ENCODE measurements around the gene CPNE2. TPM values are rescaled to one million over a fixed set of nuclear protein-coding genes. Genes with fewer than 3 reads are reported as not detected.

Gene CPNE2
- total and polyA plus RNA-seq, 10 of the 15 experiments (the other 5 are each of a cell fraction or from before 2014, with no cell fraction given): 3.1 to 22.1 (median 9.9) TPM

- intact Hi-C loops (cut with micrococcal nuclease; ENCODE audit: unreplicated experiment) (loop anchor here (2.0 to 5.0 kb wide), 2 partner anchors 42 to 77 kb away; partner anchors contain the start of gene CPNE2), in situ Hi-C loops (cut with MboI) (loop anchor here (5.0 kb wide), 1 partner anchor 82 kb away; no protein-coding TSS in a partner anchor)
- FAIRE-seq (no peak), DNase-seq (ENCODE audit: low read depth, low spot score) (no peak), ATAC-seq (no peak)
- Histone ChIP-seq H3K36me3 (ENCODE audit: control insufficient read depth in 2 of 2, insufficient read depth in 2 of 2, low read length in 1 of 2) (peaks cover 6 to 40% of the 10 kb centered on the region in 2 experiments), H3K27me3 (replicated peaks in 1 of 2; ENCODE audit: control insufficient read depth in 2 of 2, insufficient read depth in 2 of 2, low read length in 1 of 2) (no peaks in the 10 kb centered on the region), H3K9me3 (replicated peaks; ENCODE audit: control insufficient read depth, insufficient read depth, low read length) (no peaks in the 10 kb centered on the region), H3K4me3 (no peak overlapping the region), H3K4me2 (ENCODE audit: control insufficient read depth, insufficient read depth) (no peak overlapping the region), H4K20me1 (ENCODE audit: control insufficient read depth, insufficient read depth) (no peaks in the 10 kb centered on the region), H3K79me2 (ENCODE audit: control insufficient read depth, insufficient read depth, low read length) (no peaks in the 10 kb centered on the region), H3K9ac (ENCODE audit: control insufficient read depth, insufficient read depth, low read length) (no peak overlapping the region), H3K27ac (ENCODE audit: control insufficient read depth, insufficient read depth) (no peak overlapping the region), H2AFZ (ENCODE audit: control insufficient read depth, low read depth, low read length) (no peak overlapping the region), H3K4me1 (ENCODE audit: control insufficient read depth, insufficient read depth, low read length) (peaks cover 19% of the 10 kb centered on the region)
- POLR2A ChIA-PET: interaction anchor here (1.0 kb wide), 1 partner anchor 84 kb away, joined by 3 read pairs; no protein-coding TSS in a partner anchor
- RAD21 ChIA-PET (ENCODE audit: unreplicated experiment): interaction anchor here (0.8 to 1.4 kb wide), 3 partner anchors 77 to 593 kb away, joined by 3 to 6 read pairs (median 3); partner anchors contain the start of gene CPNE2
- TF ChIP-seq HSF1 (IDR thresholded peaks at IDR 0.05; ENCODE audit: low read depth, low read length): no peak
- TF ChIP-seq NBN (IDR thresholded peaks at IDR 0.05): no peak
- TF ChIP-seq EZH2 (IDR thresholded peaks at IDR 0.05; ENCODE audit: borderline replicate concordance, control insufficient read depth, low read depth, low read length): no peak
- no peak for TF ChIP-seq EGR1 (IDR thresholded peaks at IDR 0.05; ENCODE audit: borderline replicate concordance in 1 of 2, low read depth in 2 of 2, low read length in 2 of 2)
- TF ChIP-seq HDAC2 (IDR thresholded peaks at IDR 0.05): no peak
- TF ChIP-seq ATF7 (IDR thresholded peaks at IDR 0.05; ENCODE audit: low read depth): no peak
- TF ChIP-seq CEBPB (IDR thresholded peaks at IDR 0.05; ENCODE audit: borderline replicate concordance in 1 of 2, low read depth in 2 of 2, low read length in 2 of 2): no peak
- TF ChIP-seq CEBPZ (IDR thresholded peaks at IDR 0.05; ENCODE audit: low read depth, low read length): no peak
- TF ChIP-seq NFYB (IDR thresholded peaks at IDR 0.05; ENCODE audit: insufficient read depth, low read depth, low read length): no peak
- no peak for TF ChIP-seq CBX3 (IDR thresholded peaks at IDR 0.05; ENCODE audit: borderline replicate concordance, low read depth)
- TF ChIP-seq KDM1A (IDR thresholded peaks at IDR 0.05; ENCODE audit: borderline replicate concordance): no peak
- TF ChIP-seq SUPT20H (IDR thresholded peaks at IDR 0.05; ENCODE audit: borderline replicate concordance, control insufficient read depth, low read depth, low read length): no peak
- CTCF ChIA-PET: interaction anchor here (1.0 to 4.1 kb wide), 6 partner anchors 9 to 597 kb away, joined by 3 to 32 read pairs (median 6); partner anchors contain the start of gene CPNE2
- BruUV-seq (replicated peaks): no TSS peak
- SMC1A ChIA-PET (ENCODE audit: uncharacterized antibody, unreplicated experiment): interaction anchor here (0.7 to 2.2 kb wide), 6 partner anchors 9 to 207 kb away, joined by 3 to 6 read pairs (median 4); partner anchors contain the start of gene CETP
These were observed 76.9 kb downstream of the CPNE2 start for GRCh38 chr16:57169327-57169726.
